Activated naive CD4-positive, alpha-beta T cell treated with anti-CD3 and anti-CD28 coated beads, Interleukin-2, amount 50 U/mL, for 72 hours (primary cell): ENCODE measurements around the gene EP400. TPM values are rescaled to one million over a fixed set of nuclear protein-coding genes. Genes with fewer than 3 reads are reported as not detected.
A peak's percentile ranks its signal among the peaks of the same experiment; 100 is the strongest.

ENCODE experiments used
- ATAC-seq, 2 donors: fragments of 150-1000 bp; cut with Tn5 transposase; 2 replicates each; pipeline ENCODE4 v1.10.0; 2021; ENCODE audit warnings: mild to moderate bottlenecking in 2 of 2, moderate library complexity in 2 of 2
- DNase-seq, 2 donors: peaks; one replicate each; pipeline ENCODE4 v3.0.0; 2021 to 2022; ENCODE audit warnings: low spot score in 2 of 2
- H3K27ac Mint-ChIP-seq, 2 donors: one replicate each; pipeline ENCODE4 v1.8.0; 2022; ENCODE audit warnings: mild to moderate bottlenecking in 2 of 2, mixed read lengths in 2 of 2
- H3K36me3 Mint-ChIP-seq, 2 donors: one replicate each; pipeline ENCODE4 v1.8.0; 2022; ENCODE audit warnings: mixed read lengths in 2 of 2
- H3K9me3 Mint-ChIP-seq, 2 donors: one replicate each; pipeline ENCODE4 v1.8.0; 2022; ENCODE audit warnings: mixed read lengths in 2 of 2
- total RNA-seq, 2 donors: library from RNA; stranded (reverse); gene quantifications; one replicate each; pipeline ENCODE4 v1.2.3, GENCODE V29; 2022

Gene EP400
- total RNA-seq, 2 donors from 2014 or later = 55.6 to 57.4 TPM

DNA sequence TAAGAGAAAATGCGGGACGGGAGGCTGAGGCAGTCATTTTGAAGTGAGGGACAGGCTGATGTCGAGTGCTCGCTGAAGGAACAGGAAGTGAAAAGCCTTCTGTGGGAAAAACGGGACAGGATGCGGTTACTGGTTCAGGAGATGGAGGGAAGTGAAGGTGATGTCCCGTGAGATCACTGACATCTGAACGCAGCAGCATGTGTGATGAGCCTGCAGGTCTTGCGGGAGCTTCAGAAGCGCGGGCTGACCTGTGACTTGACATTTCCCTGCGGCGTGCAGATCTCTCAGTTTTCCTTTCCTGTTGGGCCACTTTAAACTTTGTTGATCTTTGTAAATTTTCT, 116.6 kb downstream of the EP400 start:
- no peaks in the 10 kb centered on the region for H3K9me3 Mint-ChIP-seq
- H3K27ac Mint-ChIP-seq = peak overlapping the region in 1 of 2 donors; percentile 79
- ATAC-seq = peak; percentile 44 to 98
- H3K36me3 Mint-ChIP-seq = peaks cover 0 to 5% of the 10 kb centered on the region in 2 donors
- DNase-seq = peak in 1 of 2 donors; percentile 78

DNA sequence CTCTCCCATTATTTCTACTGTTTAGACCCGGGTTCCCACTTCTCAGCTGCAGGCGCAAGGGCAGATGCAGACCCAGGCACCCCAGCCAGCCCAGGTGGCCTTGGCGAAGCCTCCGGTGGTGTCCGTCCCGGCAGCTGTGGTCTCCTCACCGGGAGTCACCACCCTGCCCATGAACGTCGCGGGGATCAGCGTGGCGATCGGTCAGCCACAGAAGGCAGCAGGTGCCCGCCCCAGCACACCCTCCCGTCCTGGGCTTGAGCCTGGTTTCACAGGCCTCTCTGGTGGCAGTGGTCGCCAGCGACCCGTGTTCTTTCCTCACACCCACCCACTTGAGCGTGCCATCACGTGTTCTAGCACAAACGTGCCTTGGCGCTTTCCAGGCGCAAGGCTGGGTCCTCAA, 117.0 kb downstream of the EP400 start:
- Mint-ChIP-seq H3K36me3 (peaks cover 0 to 5% of the 10 kb centered on the region in 2 donors), H3K27ac (peak overlapping the region in 1 of 2 donors; percentile 79), H3K9me3 (no peaks in the 10 kb centered on the region)
- DNase-seq (no peak), ATAC-seq (peak in 1 of 2 donors; percentile 16)

- Mint-ChIP-seq H3K27ac (peak overlapping the region in 1 of 2 donors; percentile 68), H3K9me3 (no peaks in the 10 kb centered on the region), H3K36me3 (peaks cover 0 to 5% of the 10 kb centered on the region in 2 donors)
- DNase-seq = no peak
- no peak for ATAC-seq
These were observed 117.4 kb downstream of the EP400 start for GRCh38 chr12:132067182-132067581.

DNA sequence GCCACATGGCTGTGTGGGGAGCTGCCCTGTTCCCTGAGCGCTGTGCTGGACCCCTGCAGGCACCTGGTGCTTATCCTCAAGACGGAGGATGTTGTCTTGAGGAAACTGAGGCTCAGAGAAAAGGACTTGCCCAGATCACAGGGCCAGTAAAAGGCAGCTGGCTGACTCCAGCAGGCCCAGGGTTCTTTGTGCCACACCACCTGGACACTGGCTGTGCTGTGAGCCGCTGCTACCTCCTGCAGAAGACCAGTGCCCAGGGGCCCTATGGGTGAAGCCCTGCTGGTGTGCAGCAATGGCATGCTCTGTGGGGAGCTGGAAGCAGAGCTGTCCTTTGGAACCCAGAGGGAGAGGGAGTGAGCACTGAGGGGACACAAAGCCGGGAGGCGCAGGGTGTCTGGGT, 118.5 kb downstream of the EP400 start:
- Mint-ChIP-seq H3K27ac (no peak overlapping the region), H3K36me3 (no peaks in the 10 kb centered on the region)
- no peak for DNase-seq

GRCh38 chr12:132069336-132069985, 119.7 kb downstream of the EP400 start:
- Mint-ChIP-seq H3K36me3 (peaks cover 0 to 4% of the 10 kb centered on the region in 2 donors), H3K27ac (no peak overlapping the region), H3K9me3 (no peaks in the 10 kb centered on the region)
- ATAC-seq = no peak
- DNase-seq = no peak

More for the DNA sequence above, 118.5 kb downstream of the EP400 start:
- H3K9me3 Mint-ChIP-seq = no peaks in the 10 kb centered on the region
- no peak for ATAC-seq

DNA sequence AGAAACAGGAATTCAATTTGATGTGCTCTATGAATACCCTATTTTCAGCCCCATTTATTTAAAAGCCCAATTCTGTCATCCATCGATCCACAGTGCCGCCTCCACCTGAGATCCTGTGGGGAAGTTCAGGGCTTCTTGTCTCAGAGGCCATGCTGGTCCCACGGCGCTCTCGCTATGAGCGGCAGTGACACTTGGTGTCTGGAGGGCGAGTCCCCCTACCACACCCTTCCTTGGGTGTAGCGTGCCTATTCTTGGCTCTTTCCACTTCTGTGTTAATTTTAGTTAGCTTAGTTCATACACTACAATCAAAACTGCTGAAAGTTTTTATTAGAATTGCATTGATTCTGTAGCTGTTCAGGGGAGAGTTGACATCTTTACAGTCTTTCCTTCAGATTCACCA, 120.6 kb downstream of the EP400 start:
- H3K27ac Mint-ChIP-seq = no peak overlapping the region
- peaks cover 0 to 10% of the 10 kb centered on the region in 2 donors for H3K36me3 Mint-ChIP-seq
- no peak for DNase-seq
- H3K9me3 Mint-ChIP-seq = no peaks in the 10 kb centered on the region
- no peak for ATAC-seq

DNA sequence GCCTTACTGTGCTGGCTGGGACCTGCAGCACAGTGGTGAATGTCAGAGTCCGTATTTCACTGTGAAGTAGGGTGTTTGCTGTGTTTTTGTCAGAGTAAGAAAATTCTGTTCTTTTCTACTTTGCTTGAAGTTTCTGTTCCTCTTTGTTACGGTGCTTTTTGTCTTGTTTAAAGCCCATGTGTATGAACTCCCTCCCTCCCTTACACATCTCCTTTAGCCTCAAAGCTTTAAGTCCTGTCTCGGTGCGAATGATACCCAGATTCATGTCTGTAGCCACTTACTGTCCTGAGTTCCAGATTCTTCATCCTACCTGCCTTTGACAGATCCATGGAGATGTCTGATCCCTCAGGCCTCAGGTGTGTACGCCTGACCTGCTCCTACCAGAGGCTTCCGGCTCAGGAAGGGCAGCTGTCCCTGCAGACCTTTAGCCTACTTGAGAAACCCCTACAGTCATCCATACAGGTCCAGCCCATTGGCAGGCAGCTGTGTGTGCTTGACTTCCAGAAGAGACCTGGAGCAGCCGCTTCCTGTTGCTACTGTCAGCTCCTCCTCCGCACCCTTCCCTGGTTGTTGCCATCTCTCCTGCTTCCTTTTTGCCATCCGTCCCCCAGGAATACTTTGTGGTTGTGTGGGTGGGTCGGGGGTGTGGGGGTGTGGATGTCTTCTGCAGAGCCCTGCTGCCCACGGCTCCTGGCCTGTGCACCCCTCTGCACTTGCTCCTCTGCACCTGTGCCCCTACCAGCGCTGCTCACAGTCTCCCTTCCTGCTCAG, 121.5 kb downstream of the EP400 start:
- no peaks in the 10 kb centered on the region for H3K9me3 Mint-ChIP-seq
- peaks cover 0 to 14% of the 10 kb centered on the region in 2 donors for H3K36me3 Mint-ChIP-seq
- peak overlapping the region; percentile 34 to 76 for H3K27ac Mint-ChIP-seq
- no peak for ATAC-seq
- DNase-seq = no peak

DNA sequence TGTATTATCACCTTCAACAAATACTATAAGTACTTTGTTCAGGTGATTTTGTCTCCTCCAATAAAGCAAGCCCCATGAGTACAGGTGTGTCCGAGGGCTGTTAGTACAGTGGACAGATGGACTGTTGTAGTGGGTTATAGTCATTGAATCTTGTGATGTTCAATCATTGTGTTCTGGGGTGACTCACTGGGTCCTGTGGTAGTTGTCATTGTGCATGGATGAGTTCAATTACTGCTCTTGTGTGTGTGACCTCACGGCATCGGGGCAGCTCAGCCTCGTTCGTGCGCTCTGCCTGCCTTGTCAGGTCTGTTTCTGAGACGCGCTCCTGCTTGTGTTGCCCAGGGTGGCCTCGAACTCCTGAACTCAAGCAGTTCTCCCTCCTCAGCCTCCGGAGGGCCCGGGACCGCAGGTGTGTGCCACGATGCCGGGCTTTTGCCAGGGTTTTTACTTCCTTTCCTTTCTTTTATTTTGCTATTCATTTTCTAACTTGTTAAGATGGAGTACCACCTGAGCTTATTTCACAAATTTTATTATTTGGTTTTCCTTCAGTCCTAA, 122.2 kb downstream of the EP400 start:
- ATAC-seq (no peak), DNase-seq (no peak)
- Mint-ChIP-seq H3K36me3 (peaks cover 0 to 14% of the 10 kb centered on the region in 2 donors), H3K9me3 (no peaks in the 10 kb centered on the region), H3K27ac (peak overlapping the region; percentile 34 to 76)

GRCh38 chr12:132074216-132074615, 124.5 kb downstream of the EP400 start:
- ATAC-seq (no peak), DNase-seq (no peak)
- H3K36me3 Mint-ChIP-seq = peaks cover 0 to 14% of the 10 kb centered on the region in 2 donors
- H3K27ac Mint-ChIP-seq = peak overlapping the region in 1 of 2 donors; percentile 12
- no peaks in the 10 kb centered on the region for H3K9me3 Mint-ChIP-seq

DNA sequence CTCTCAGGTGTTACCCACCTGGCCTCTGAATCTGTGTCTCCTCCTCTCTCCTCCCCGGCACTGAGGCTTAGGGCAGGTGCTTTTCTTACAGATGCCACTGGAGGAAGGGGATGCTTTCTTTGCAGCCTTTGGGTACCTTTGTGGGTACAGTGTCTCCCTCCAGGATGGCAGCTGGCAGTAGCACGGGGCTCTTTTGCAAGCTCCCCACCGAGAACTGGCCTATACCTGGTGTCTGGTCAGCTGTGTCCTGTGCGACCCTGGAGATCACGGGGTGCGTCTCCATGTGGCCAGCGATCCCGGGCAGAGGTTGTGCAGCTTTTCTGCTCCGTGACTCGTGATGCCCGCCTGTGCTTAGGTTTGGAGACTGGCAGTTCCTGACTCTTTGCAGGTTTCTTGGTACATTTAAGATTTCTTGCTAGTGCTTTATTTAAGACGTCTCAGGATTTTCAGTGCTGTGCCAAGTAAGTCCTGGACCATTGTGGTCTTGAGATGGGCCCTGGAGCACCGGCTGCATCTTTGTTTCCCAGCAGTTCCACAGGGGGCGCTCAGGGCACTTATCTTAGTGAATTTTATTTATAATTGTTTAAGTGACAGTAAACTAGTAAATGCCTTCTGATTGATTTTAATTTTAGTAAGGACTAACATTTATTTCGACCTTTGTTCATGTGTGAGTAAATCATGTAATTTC, 125.4 kb downstream of the EP400 start:
- no peak for DNase-seq
- peaks cover 0 to 14% of the 10 kb centered on the region in 2 donors for H3K36me3 Mint-ChIP-seq

GRCh38 chr12:132075714-132076553, 126.2 kb downstream of the EP400 start:
- no peaks in the 10 kb centered on the region for H3K9me3 Mint-ChIP-seq
- no peak for ATAC-seq

More for the DNA sequence above, 125.4 kb downstream of the EP400 start:
- Mint-ChIP-seq H3K27ac (peak overlapping the region in 1 of 2 donors; percentile 81), H3K9me3 (no peaks in the 10 kb centered on the region)
- no peak for ATAC-seq

GRCh38 chr12:132076711-132077110, 127.0 kb downstream of the EP400 start:
- H3K27ac Mint-ChIP-seq = peak overlapping the region in 1 of 2 donors; percentile 68

More at GRCh38 chr12:132075714-132076553, 126.2 kb downstream of the EP400 start:
- Mint-ChIP-seq H3K36me3 (peaks cover 0 to 14% of the 10 kb centered on the region in 2 donors), H3K27ac (peak overlapping the region in 1 of 2 donors; percentile 81)
- DNase-seq = no peak

DNA sequence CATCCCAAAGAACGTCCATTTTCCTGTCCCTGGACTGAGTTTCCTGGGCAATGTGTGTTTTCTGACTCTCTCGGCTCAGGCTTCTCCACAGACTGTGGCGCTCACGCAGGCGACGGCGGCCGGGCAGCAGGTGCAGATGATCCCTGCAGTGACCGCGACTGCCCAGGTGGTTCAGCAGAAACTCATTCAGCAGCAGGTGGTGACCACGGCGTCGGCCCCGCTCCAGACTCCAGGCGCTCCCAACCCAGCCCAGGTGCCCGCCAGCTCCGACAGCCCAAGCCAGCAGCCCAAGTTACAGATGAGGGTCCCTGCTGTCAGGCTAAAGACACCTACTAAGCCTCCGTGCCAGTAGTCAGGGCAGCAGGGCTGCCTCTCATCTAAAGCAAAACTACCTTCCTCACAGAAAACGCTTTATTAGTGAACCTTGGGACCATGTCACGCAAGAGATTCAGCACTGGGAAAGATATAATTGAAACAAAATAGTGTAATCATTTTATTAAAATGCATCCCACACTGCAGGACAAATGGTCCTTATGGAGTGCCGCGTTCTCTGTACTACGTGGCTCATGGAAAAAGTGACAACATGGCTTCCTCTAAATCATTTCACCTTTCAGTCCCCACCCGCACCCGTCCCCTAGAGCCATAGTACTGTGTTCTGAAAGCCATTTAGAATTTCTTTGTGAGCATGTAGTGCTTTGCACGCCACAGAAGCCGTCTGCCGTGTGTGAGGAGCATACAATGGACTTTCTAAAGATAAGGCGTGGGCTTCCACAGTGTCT, 127.8 kb downstream of the EP400 start:
- ATAC-seq (no peak), DNase-seq (no peak)
- Mint-ChIP-seq H3K27ac (peak overlapping the region in 1 of 2 donors; percentile 54), H3K36me3 (peaks cover 0 to 14% of the 10 kb centered on the region in 2 donors), H3K9me3 (no peaks in the 10 kb centered on the region)

More at GRCh38 chr12:132076711-132077110, 127.0 kb downstream of the EP400 start:
- peaks cover 0 to 14% of the 10 kb centered on the region in 2 donors for H3K36me3 Mint-ChIP-seq
- no peak for DNase-seq
- ATAC-seq = no peak
- H3K9me3 Mint-ChIP-seq = no peaks in the 10 kb centered on the region

- no peaks in the 10 kb centered on the region for H3K9me3 Mint-ChIP-seq
- peaks cover 0 to 14% of the 10 kb centered on the region in 2 donors for H3K36me3 Mint-ChIP-seq
- DNase-seq (no peak), ATAC-seq (no peak)
- H3K27ac Mint-ChIP-seq = peak overlapping the region in 1 of 2 donors; percentile 44
These were observed 128.4 kb downstream of the EP400 start for GRCh38 chr12:132078190-132078589.

- H3K27ac Mint-ChIP-seq = peak overlapping the region in 1 of 2 donors; percentile 11
- DNase-seq (no peak), ATAC-seq (no peak)
- H3K36me3 Mint-ChIP-seq = peaks cover 0 to 13% of the 10 kb centered on the region in 2 donors
- H3K9me3 Mint-ChIP-seq = no peaks in the 10 kb centered on the region
These were observed 129.5 kb downstream of the EP400 start for GRCh38 chr12:132079200-132079599.
